GM19455 (cell line): ENCODE results near the gene C14orf119.

Experiments used
- ATAC-seq: cut with Tn5 transposase; IDR thresholded peaks from one replicate; pipeline ENCODE4 v1.9.1; 2021; ENCODE audit not compliant: unreplicated experiment

C14orf119 gene

DNA sequence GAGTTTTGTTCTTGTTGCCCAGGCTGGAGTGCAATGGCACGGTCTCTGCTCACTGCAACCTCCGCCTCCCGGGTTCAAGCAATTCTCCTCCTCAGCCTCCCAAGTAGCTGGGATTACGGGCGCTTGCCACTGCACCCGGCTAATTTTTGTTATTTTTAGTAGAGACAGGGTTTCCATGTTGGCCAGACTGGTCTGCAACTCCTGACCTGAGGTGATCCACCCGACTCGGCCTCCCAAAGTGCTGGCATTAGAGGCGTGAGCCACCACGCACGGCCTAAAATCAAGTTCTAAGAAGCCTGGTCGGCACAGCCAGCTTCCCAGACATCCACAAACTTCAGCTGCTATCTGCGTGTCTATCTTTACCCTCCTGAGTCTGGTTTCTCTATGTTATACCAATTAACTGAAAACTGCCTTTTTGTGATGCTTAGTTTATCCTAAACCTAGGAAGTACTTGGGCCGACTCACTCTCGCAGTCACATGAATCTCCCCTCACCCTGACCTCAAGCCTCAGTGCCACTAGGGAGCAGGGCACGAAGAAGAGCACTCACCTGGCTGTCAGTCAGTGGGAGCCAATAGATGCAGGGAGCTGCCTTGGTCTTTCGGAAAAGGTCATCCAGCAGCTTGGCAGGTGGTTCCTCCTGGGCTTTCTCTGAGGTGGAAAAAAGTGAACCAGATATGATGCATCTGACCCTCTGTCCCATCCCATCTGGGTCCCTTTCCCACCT lies 34.6 kb upstream of the C14orf119 start:
- ATAC-seq: no peak

DNA sequence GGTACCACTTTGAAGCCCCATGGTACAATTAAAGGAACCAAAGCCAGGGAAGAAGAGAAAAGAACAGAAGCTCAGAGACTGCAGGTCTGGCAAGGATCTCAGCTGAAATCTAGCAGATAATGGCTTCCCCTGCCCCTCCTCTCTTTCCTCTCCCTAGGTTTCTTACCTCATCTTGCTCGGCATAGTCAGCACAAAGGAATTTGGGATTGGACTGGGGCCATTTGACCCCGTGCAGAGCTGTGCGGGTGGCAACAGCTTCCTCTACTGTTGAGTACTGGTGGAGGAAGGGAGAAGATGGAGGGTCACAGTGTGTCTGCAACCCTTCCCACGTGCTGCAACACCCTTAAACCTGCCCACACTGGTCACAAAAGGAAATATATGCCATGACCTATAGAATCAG lies 33.3 kb upstream of the C14orf119 start:
- no peak for ATAC-seq

DNA sequence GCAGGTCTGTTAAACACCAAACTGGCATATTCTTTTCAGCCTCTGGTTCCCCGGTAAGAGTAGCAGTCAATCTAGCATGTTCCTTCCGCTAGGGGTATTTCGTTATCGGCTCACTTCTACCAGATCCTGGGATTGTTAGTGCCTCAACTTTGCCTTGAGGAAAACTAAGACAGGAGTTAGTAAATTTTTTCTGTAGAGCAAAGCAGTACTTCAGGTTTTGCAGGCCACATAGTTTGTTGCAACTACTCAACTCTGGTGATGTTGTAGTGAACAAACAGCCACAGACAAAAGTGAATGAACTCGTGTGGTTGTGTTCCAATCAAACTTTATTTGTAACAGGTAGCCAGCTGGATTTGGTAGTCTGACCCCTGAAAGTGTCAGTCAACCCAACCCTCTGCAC lies 31.7 kb upstream of the C14orf119 start:
- no peak for ATAC-seq

DNA sequence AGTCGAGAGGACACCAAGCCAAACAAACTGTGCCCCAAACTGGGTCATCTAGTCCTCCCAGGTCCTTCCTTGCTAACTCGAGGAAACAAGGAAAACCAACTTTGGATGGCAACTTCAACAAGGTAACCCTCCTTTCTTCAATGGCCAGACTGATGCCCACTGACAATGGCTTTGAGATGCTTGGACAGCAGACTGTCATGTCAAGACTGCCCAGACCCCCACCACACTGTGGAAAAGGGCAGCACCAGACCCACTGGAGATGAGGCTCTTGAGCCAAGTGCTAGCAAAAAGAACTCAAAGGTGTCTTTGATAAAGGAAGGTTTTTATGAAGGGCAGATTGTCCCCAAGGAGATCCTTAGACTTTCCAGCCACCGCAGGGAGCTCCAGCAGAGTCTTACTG lies 28.9 kb upstream of the C14orf119 start:
- no peak for ATAC-seq

- no peak for ATAC-seq
These were observed 28.2 kb upstream of the C14orf119 start for GRCh38 chr14:23066855-23067744.

GRCh38 chr14:23067847-23068788 lies 27.2 kb upstream of the C14orf119 start:
- ATAC-seq: no peak

GRCh38 chr14:23068789-23069412 lies 26.4 kb upstream of the C14orf119 start:
- ATAC-seq: peak; percentile 62

- ATAC-seq: no peak
These were observed 25.9 kb upstream of the C14orf119 start for GRCh38 chr14:23069413-23069806.

- ATAC-seq: no peak
These were observed 24.8 kb upstream of the C14orf119 start for GRCh38 chr14:23070262-23071129.

DNA sequence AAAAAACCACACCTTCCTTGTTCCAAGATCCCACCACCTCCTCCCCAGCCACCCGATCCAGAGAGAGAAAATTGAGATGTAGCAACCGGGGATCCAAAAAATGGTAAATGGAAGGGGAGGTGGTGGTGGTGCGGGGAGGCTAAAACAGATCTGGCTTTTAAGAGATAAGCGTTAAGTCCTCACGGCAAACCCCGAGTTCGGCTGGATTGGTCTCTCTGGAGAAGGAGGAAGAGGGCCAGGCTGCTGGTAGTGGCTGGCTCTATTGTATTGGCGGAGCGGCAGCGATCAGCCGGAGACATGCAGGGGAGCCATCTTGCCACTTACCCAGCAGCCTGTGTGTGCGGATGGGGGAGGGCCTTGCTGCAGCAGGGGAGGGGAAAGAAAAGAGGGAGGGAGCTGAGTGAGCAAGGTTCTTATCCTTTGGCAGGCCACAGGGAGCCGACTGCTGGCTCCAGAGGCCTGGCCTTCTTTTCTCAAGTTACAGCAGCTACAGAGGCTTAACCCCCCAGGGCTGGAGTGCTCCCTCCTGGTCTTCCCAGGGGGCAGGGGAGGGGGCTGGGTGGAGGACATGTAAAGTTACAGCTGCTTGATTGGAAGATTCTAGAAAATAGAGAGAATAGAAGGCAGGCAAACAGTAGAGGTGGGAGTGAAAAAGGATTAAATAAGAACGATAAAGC lies 23.9 kb upstream of the C14orf119 start:
- peak; percentile 86 for ATAC-seq

- ATAC-seq: no peak
These were observed 23.3 kb upstream of the C14orf119 start for GRCh38 chr14:23071921-23072539.

DNA sequence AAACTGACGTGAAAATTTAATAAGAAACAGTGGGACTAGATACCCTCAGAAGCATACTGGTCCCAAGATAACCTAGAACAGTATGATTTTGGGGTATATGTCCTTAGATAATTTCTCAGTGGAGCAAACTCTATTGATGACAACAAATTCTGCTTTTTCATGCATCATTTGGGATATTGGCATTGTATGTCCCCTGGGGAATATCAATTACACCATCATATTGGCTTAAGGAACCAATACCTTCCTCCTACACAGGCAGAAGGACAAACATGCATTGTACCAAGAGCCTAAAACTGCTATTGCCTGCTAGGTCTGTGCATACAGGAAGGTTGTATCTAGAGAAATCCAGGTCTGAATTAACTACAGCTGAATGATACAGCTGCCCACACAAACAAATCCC lies 20.4 kb upstream of the C14orf119 start:
- ATAC-seq: no peak

DNA sequence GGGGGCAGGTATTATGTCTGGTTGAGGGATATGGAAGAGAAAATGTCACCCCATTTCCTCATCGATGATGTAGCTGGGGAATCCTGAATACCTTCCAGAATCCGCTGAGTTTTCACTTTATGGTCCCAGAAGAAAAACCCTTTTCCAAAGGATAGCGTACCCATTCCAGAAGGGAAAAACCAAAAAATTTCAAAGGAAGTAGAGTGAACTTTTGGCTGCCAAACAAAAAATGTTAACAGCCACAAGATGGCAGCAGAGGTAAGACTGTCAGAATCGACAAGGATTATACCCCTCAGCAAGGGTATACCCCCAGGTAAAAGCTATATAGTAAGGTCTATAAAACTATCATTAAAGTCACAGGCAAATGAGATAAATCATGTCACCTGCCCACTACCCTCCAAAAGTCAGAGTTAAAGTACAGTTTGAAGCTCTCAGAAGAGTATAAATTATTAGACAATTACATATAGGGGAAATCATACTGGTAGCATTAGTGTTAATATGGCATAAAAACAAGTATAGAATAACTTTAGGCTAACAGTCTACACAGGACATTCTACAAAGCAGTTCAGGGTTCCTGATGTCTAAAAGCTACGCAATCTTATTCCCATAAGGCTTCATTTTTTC lies 18.4 kb upstream of the C14orf119 start:
- no peak for ATAC-seq

DNA sequence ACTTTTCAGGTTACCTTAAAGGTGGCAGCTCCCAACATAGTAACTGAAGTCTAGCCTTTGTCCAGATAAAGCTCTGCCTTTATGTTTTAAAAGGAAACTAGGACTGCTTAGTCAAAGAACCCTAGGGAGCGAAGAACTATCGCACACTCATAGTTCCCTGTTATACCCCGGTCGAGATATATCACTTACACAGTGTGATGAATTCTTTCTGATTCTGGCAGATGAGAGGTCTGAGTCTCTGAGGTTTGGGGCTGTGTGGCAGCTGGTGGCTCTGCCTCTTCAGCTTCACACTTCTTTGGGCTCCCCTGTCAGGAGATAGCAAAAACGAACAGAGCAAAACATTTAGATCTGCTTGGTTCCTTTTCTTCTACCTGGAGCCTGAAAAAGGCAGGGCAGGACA lies 17.3 kb upstream of the C14orf119 start:
- ATAC-seq: no peak

DNA sequence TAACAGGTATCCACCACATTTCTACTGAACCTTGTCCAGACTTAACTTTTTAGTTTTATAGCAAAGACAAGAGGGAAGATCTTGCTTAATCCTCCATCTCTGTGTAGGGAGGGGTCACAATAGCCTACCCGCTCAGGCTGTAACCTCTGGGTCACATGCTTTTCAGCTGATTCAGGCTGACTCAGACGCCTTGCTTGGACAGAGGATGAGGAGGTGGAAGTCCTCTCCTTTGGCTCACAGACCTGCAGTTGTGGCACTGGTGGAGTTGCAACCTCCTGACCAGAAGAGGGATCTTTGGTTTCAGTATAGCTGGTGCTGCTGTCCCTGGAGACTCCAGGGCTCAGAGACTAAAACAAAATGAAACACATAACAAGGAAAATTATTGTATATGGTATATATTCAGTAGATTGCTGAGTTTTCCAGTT lies 16.6 kb upstream of the C14orf119 start:
- ATAC-seq: no peak

GRCh38 chr14:23079716-23080115 lies 15.6 kb upstream of the C14orf119 start:
- ATAC-seq: no peak

DNA sequence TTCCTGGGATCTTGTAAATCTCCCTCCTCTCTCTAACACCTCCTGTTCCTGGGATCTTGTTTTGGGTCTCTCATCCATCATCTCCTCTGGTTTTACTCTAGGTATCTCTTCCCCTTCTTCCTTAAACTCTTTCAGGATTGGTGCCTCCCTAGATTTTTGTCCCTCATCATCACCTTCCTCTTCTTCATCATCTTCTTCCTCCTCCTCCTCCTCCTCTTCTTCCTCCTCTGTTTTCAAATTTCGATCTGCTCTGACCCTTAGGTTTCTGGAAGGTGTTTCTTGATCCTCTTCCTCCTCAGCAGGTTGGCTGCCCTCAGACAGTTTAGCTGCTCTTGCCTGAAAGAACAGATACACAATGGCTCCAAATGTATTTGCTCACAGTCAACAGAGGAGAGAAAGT lies 14.8 kb upstream of the C14orf119 start:
- ATAC-seq: no peak

- ATAC-seq: no peak
These were observed 9.8 kb upstream of the C14orf119 start for GRCh38 chr14:23085458-23085857.
